Measurements from ENCODE around the gene PER1.

- TF ChIP-seq CTCF (IDR thresholded peaks at IDR 0.05) (peak in 2 of 6 experiments; percentile 18 to 38), POLR2A (IDR thresholded peaks at IDR 0.05) (no peak)
These were observed 34.2 kb upstream of the PER1 start for GRCh38 chr17:8186446-8186786.
